Subcutaneous adipose tissue (tissue), 4 donors: ENCODE measurements around the gene ACSBG1. TPM values are rescaled to one million over a fixed set of nuclear protein-coding genes. Genes with fewer than 3 reads are reported as not detected.

Experiments used
- CTCF ChIP-seq: fragments of 450-650 bp; IDR thresholded peaks from one replicate; pipeline ENCODE4 v1.5.1; 2016; ENCODE audit warnings: low read depth, mild to moderate bottlenecking, control low read depth, antibody characterized with exemption, moderate library complexity
- total RNA-seq, 4 donors: library from RNA; depleted of rRNA; stranded (reverse); fragments of >200 nt; gene quantifications; one replicate each; pipeline ENCODE4 v1.1.0, GENCODE V29; 2016

The ACSBG1 gene
- total RNA-seq, 4 donors from 2014 or later, result not detected

DNA sequence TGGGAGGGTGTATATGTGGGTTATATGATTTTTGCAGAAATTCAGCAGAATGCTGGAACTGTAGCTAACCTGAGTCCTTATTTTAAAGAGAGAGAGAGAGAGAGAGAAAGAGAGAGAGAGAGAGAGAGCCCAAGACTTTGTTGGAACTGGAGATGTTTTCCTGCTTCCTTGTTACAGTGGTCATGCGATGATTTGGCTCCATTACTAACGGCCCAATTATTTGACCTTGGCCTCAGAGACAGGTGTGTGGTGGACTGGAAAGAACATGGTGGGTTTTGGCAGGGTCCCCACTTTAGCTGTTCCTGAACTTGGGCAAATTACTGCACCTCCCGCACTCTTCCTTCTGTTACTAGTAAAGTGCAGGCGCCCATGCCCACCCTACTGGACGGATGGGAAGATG is 14.8 kb upstream of the ACSBG1 start:
- no peak for TF ChIP-seq CTCF

- TF ChIP-seq CTCF, result no peak
These were observed 13.5 kb upstream of the ACSBG1 start for GRCh38 chr15:78247911-78248310.

- TF ChIP-seq CTCF, result no peak
These were observed 10.5 kb upstream of the ACSBG1 start for GRCh38 chr15:78244893-78245292.

GRCh38 chr15:78244101-78244500 is 9.7 kb upstream of the ACSBG1 start:
- TF ChIP-seq CTCF, result no peak

- no peak for TF ChIP-seq CTCF
These were observed 9.2 kb upstream of the ACSBG1 start for GRCh38 chr15:78243491-78243941.

DNA sequence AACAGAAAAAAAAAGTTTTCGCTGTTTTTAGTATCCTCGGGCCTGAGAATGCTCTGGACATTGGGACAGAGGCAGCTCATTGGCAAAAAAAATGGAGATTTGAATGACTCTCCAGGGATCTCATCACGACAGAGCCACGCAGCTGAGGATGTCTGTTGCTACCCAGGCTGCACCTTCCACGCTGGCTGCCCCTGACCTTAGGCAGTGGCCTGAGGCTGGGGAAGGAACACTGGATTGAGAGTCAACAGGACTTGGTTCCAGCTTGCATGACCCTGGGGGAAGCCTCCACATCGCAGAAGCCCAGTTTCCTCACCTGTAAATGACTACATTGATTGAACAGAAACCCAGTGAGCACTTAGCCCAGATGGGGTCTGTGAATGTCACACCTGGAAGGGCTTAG is 8.7 kb upstream of the ACSBG1 start:
- no peak for TF ChIP-seq CTCF

GRCh38 chr15:78242128-78242527 is 7.8 kb upstream of the ACSBG1 start:
- no peak for TF ChIP-seq CTCF
